ENCODE results near the gene SURF6. TPM values are rescaled to one million over a fixed set of nuclear protein-coding genes. Genes with fewer than 3 reads are reported as not detected.

SURF6 gene
- total and polyA plus RNA-seq, 2 of the 8 experiments (the other 6 are each of a cell fraction or from before 2014, with no cell fraction given): 6.1 to 23.7 TPM

DNA sequence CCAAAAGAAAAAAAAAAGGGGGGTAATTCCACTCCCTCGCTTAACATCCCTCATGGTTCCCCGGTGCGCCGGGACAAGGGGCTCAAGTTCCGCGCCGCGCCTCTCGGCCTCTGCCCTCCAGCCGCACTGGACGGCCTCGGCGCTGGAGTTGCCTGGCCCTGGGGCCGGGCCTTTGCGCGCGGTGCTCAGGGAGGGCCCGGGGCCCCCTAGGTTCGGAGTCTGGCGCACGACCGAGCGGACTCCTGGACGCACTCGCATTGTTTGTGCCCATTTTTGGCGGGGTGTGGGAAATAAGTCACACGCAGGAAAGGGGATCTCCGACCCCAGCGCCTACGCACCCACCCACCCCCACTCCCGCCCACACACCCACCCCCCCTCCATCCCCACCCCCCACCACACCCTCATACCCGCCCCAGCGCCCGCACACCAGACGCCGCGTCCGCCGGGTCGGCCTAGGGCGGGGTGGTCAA lies 11.6 kb upstream of the SURF6 start:
- no peaks in the 10 kb centered on the region for H3K27me3 ChIP-seq (replicated peaks in 1 of 4; ENCODE audit: control insufficient read depth in 3 of 4, extremely low read depth in 1 of 4, insufficient read depth in 3 of 4, low read length in 3 of 4)
- peak in 1 of 2 experiments; percentile 65 for DNase-seq (ENCODE audit: low read depth in 1 of 2, low spot score in 2 of 2)
- TF ChIP-seq CTBP2 (IDR thresholded peaks at IDR 0.05; ENCODE audit: borderline replicate concordance, insufficient read depth, insufficient read length, low read length) (no peak), TBP (IDR thresholded peaks at IDR 0.05; ENCODE audit: low read depth, low read length) (no peak), PHF8 (conservative IDR thresholded peaks at IDR 0.05; ENCODE audit: low read depth, low read length) (0 out of 2 replicates have a peak, but pooled peaks have one; percentile 1)
- H2BK20ac ChIP-seq (ENCODE audit: low read length): no peak overlapping the region
- no peak overlapping the region for H3K14ac ChIP-seq (ENCODE audit: insufficient read length)
- no peak overlapping the region for H2BK15ac ChIP-seq (ENCODE audit: low read length)
- H3K27ac ChIP-seq (ENCODE audit: low read depth, low read length): peak overlapping the region; percentile 41; the same call in 1 of the 2 replicates
- H3K36me3 ChIP-seq (ENCODE audit: control insufficient read depth in 2 of 4, insufficient read depth in 4 of 4, low read length in 3 of 4): peaks cover 37 to 77% (median 66%) of the 10 kb centered on the region in 4 experiments
- POLR2A ChIA-PET (ENCODE audit: partially characterized antibody): interaction anchor here (0.6 to 16.1 kb wide), 38 partner anchors 3 to 499 kb away, joined by 3 to 461 read pairs (median 4); partner anchors contain the start of genes ADAMTS13, CACFD1, MED22 and REXO4
- WGBS, 2 experiments (ENCODE audit: extremely low coverage in 1 of 2, insufficient coverage in 1 of 2, insufficient read length in 1 of 2, insufficient replicate concordance in 2 of 2, low coverage in 1 of 2, low lambda C conversion rate in 2 of 2, missing lambda C conversion rate in 1 of 2): 1% methylated on average over 12 of the region's 41 CpGs; no CpG with 5 or more reads in 1 of the 2 experiments
- H3K79me2 ChIP-seq (ENCODE audit: control insufficient read depth in 1 of 2, insufficient read depth in 2 of 2, low read length in 2 of 2): peaks cover 9 to 39% of the 10 kb centered on the region in 2 experiments
- peak overlapping the region; percentile 85 for H4K8ac ChIP-seq (ENCODE audit: extremely low read depth, insufficient read depth, low read length)
- H4K91ac ChIP-seq (replicated peaks; ENCODE audit: insufficient read length, low read length): peak overlapping the region; percentile 46
- H3K23me2 ChIP-seq (ENCODE audit: low read depth, low read length): peaks cover 9% of the 10 kb centered on the region; the same call in 1 of the 2 replicates
- no peak overlapping the region for H2AFZ ChIP-seq (ENCODE audit: low read length)
- peak overlapping the region; percentile 65 for H3K18ac ChIP-seq (ENCODE audit: extremely low read depth, low read length)
- peak overlapping the region; percentile 65 to 99 (median 83) for H3K9ac ChIP-seq (replicated peaks in 1 of 4; ENCODE audit: extremely low read depth in 1 of 4, low read depth in 3 of 4, low read length in 3 of 4)
- H4K20me1 ChIP-seq (replicated peaks in 1 of 2; ENCODE audit: control insufficient read depth in 1 of 2, insufficient read depth in 2 of 2, low read length in 2 of 2): peaks cover 14 to 36% of the 10 kb centered on the region in 2 experiments
- peaks cover 0 to 10% (median 7%) of the 10 kb centered on the region in 4 experiments; a peak in 6 of 7 replicates for H3K4me1 ChIP-seq (replicated peaks in 1 of 4; ENCODE audit: control insufficient read depth in 3 of 4, insufficient read depth in 4 of 4, low read length in 3 of 4)
- peak overlapping the region; percentile 79 to 97 for H3K4me2 ChIP-seq (ENCODE audit: insufficient read depth in 1 of 2, low read depth in 2 of 2, low read length in 2 of 2)
- peak overlapping the region; percentile 93 to 100 (median 96) for H3K4me3 ChIP-seq (ENCODE audit: extremely low read depth in 1 of 4, insufficient read depth in 2 of 4, low read depth in 3 of 4, low read length in 4 of 4)
- H3K56ac ChIP-seq (replicated peaks; ENCODE audit: insufficient read length, low read depth, low read length): no peak overlapping the region
- H2BK12ac ChIP-seq (ENCODE audit: low read depth, low read length): no peak overlapping the region
- CTCF ChIA-PET (ENCODE audit: partially characterized antibody): interaction anchor here (0.9 to 3.3 kb wide), 3 partner anchors 9 to 161 kb away, joined by 3 to 22 read pairs (median 4); partner anchors contain the start of genes SURF1 and SURF2
- peaks cover 17% of the 10 kb centered on the region for H3K79me1 ChIP-seq (ENCODE audit: low read depth, low read length)
- peak overlapping the region; percentile 100; the same call in 1 of the 2 replicates for H2BK5ac ChIP-seq (ENCODE audit: low read depth, low read length)
- no peak overlapping the region for H2AK5ac ChIP-seq (ENCODE audit: low read depth, low read length)
- H2BK120ac ChIP-seq (replicated peaks; ENCODE audit: low read depth, low read length): no peak overlapping the region
- H3K4ac ChIP-seq (replicated peaks; ENCODE audit: insufficient read length, low read depth, low read length): no peak overlapping the region
- H4K5ac ChIP-seq (ENCODE audit: insufficient read length, low read depth, low read length): peak overlapping the region; percentile 64
- FAIRE-seq: no peak
- no peaks in the 10 kb centered on the region for H3K9me3 ChIP-seq (ENCODE audit: insufficient read depth in 2 of 2, low read depth in 1 of 2, low read length in 1 of 2)
- no peak overlapping the region for H3K23ac ChIP-seq (ENCODE audit: insufficient read length)
